HepG2 (cell line): ENCODE results near the gene HYOU1. TPM values are rescaled to one million over a fixed set of nuclear protein-coding genes. Genes with fewer than 3 reads are reported as not detected.

Experiments
- ADNP ChIP-seq: sonication (generic); formaldehyde crosslinking; IDR thresholded peaks from 2 replicates; pipeline ENCODE4 v1.4.0; 2020; ENCODE audit warnings: missing genetic modification reagents
- JUND ChIP-seq: sonication (generic); formaldehyde crosslinking; IDR thresholded peaks from 2 replicates; pipeline ENCODE4 v1.8.0; 2022; ENCODE audit warnings: mild to moderate bottlenecking, missing genetic modification reagents
- SIX1 ChIP-seq: sonication (generic); formaldehyde crosslinking; IDR thresholded peaks from 2 replicates; pipeline ENCODE4 v1.4.0; 2020; ENCODE audit warnings: missing genetic modification reagents, borderline replicate concordance
- ZNF503 ChIP-seq: sonication (generic); formaldehyde crosslinking; IDR thresholded peaks from 2 replicates; pipeline ENCODE4 v1.4.0; 2020; ENCODE audit warnings: missing genetic modification reagents
- ZNF772 ChIP-seq: sonication (generic); formaldehyde crosslinking; IDR thresholded peaks from 2 replicates; pipeline ENCODE4 v1.5.0; 2020; ENCODE audit warnings: mild to moderate bottlenecking, missing genetic modification reagents
- ZNF878 ChIP-seq: sonication (generic); formaldehyde crosslinking; IDR thresholded peaks from 2 replicates; pipeline ENCODE4 v1.8.1; 2023; ENCODE audit warnings: mild to moderate bottlenecking, missing genetic modification reagents, moderate library complexity
- polyA plus RNA-seq, 8 experiments: library from polyadenylated mRNA; depleted of rRNA in 3 of 8; stranded (reverse) in 7 of 8; unstranded in 1 of 8; fragments of >200 nt; fragmentation: Illumina TruSeq in 4 of 8; extraction: Trizol in 4 of 8; gene quantifications; 2 replicates each; pipeline versions ENCODE4 v1.2.1 to v1.2.3, GENCODE V29; 2011 to 2016; ENCODE audit warnings: low read depth in 4 of 8, missing spikeins in 1 of 8, mixed read lengths in 1 of 8; ENCODE audit not compliant: insufficient read depth in 1 of 8
- total RNA-seq, 5 experiments: library from RNA; depleted of rRNA; stranded (reverse); fragments of >200 nt; fragmentation: Illumina TruSeq; extraction: Trizol; gene quantifications; 2 replicates each; pipeline ENCODE4 v1.2.3, GENCODE V29; 2016; ENCODE audit warnings: low read depth in 1 of 5
- TF ChIP-seq, protein P1 (sequence below): sonication (generic); formaldehyde crosslinking; IDR thresholded peaks from 2 replicates; pipeline ENCODE4 v1.5.1; 2020; ENCODE audit warnings: missing genetic modification reagents, mild to moderate bottlenecking, borderline replicate concordance
- TF ChIP-seq, protein P2 (sequence below): sonication (generic); formaldehyde crosslinking; IDR thresholded peaks from 2 replicates; pipeline ENCODE4 v1.4.0; 2020; ENCODE audit warnings: mild to moderate bottlenecking, missing genetic modification reagents
- TF ChIP-seq, protein P3 (sequence below): IDR thresholded peaks from 2 replicates; pipeline ENCODE4 v1.6.1; 2012; ENCODE audit warnings: low read length, improper control_type of control experiment
- TF ChIP-seq, protein P4 (sequence below): sonication (generic); formaldehyde crosslinking; IDR thresholded peaks from one replicate; pipeline ENCODE4 v1.5.1; 2020; ENCODE audit warnings: mild to moderate bottlenecking, missing genetic modification reagents; ENCODE audit errors: not compliant biosample characterization
- TF ChIP-seq, protein P5 (sequence below): IDR thresholded peaks from 2 replicates; pipeline ENCODE4 v1.6.1; 2016; ENCODE audit warnings: low read depth, control low read depth

The HYOU1 gene
- total and polyA plus RNA-seq, 2 of the 13 experiments (the other 11 are each of a cell fraction or from before 2014, with no cell fraction given) = 127 to 155 TPM

DNA sequence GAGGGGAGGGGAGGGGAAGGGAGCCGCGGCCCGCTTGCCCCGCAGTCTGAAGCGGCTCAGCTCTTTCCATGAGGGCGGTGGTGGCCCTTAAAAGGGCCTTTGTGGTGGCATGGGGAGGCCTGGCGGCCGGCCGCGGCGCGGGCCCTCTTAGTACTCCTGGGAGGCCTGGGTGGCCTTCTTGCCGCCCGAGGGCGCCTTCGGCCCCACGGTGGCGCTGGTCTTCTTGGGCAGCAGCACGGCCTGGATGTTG lies 37.7 kb upstream of the HYOU1 start (continued):
- TF ChIP-seq ZNF772 (CRISPR knock-in tag) (no peak; the same call in 1 of the 2 replicates), JUND (CRISPR knock-in tag) (no peak), ZNF878 (CRISPR knock-in tag) (no peak), ZNF503 (no peak), SIX1 (no peak), ADNP (CRISPR knock-in tag) (no peak)
- TF ChIP-seq, protein P1, sequence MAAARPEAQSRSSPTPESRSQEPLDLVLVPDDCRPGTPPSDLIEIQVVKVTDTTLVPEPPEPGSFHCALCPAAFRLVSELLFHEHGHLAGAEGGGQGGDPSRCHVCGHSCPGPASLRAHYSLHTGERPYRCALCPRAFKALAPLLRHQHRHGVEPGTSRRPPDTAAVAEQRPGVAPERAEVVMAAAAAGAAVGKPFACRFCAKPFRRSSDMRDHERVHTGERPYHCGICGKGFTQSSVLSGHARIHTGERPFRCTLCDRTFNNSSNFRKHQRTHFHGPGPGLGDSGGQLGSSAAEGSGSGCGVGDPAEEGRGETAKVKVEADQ = no peak
- TF ChIP-seq, protein P2, sequence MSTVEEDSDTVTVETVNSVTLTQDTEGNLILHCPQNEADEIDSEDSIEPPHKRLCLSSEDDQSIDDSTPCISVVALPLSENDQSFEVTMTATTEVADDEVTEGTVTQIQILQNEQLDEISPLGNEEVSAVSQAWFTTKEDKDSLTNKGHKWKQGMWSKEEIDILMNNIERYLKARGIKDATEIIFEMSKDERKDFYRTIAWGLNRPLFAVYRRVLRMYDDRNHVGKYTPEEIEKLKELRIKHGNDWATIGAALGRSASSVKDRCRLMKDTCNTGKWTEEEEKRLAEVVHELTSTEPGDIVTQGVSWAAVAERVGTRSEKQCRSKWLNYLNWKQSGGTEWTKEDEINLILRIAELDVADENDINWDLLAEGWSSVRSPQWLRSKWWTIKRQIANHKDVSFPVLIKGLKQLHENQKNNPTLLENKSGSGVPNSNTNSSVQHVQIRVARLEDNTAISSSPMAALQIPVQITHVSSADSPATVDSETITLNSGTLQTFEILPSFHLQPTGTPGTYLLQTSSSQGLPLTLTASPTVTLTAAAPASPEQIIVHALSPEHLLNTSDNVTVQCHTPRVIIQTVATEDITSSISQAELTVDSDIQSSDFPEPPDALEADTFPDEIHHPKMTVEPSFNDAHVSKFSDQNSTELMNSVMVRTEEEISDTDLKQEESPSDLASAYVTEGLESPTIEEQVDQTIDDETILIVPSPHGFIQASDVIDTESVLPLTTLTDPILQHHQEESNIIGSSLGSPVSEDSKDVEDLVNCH = no peak
- TF ChIP-seq, protein P3, sequence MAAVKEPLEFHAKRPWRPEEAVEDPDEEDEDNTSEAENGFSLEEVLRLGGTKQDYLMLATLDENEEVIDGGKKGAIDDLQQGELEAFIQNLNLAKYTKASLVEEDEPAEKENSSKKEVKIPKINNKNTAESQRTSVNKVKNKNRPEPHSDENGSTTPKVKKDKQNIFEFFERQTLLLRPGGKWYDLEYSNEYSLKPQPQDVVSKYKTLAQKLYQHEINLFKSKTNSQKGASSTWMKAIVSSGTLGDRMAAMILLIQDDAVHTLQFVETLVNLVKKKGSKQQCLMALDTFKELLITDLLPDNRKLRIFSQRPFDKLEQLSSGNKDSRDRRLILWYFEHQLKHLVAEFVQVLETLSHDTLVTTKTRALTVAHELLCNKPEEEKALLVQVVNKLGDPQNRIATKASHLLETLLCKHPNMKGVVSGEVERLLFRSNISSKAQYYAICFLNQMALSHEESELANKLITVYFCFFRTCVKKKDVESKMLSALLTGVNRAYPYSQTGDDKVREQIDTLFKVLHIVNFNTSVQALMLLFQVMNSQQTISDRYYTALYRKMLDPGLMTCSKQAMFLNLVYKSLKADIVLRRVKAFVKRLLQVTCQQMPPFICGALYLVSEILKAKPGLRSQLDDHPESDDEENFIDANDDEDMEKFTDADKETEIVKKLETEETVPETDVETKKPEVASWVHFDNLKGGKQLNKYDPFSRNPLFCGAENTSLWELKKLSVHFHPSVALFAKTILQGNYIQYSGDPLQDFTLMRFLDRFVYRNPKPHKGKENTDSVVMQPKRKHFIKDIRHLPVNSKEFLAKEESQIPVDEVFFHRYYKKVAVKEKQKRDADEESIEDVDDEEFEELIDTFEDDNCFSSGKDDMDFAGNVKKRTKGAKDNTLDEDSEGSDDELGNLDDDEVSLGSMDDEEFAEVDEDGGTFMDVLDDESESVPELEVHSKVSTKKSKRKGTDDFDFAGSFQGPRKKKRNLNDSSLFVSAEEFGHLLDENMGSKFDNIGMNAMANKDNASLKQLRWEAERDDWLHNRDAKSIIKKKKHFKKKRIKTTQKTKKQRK = no peak
- TF ChIP-seq, protein P4, sequence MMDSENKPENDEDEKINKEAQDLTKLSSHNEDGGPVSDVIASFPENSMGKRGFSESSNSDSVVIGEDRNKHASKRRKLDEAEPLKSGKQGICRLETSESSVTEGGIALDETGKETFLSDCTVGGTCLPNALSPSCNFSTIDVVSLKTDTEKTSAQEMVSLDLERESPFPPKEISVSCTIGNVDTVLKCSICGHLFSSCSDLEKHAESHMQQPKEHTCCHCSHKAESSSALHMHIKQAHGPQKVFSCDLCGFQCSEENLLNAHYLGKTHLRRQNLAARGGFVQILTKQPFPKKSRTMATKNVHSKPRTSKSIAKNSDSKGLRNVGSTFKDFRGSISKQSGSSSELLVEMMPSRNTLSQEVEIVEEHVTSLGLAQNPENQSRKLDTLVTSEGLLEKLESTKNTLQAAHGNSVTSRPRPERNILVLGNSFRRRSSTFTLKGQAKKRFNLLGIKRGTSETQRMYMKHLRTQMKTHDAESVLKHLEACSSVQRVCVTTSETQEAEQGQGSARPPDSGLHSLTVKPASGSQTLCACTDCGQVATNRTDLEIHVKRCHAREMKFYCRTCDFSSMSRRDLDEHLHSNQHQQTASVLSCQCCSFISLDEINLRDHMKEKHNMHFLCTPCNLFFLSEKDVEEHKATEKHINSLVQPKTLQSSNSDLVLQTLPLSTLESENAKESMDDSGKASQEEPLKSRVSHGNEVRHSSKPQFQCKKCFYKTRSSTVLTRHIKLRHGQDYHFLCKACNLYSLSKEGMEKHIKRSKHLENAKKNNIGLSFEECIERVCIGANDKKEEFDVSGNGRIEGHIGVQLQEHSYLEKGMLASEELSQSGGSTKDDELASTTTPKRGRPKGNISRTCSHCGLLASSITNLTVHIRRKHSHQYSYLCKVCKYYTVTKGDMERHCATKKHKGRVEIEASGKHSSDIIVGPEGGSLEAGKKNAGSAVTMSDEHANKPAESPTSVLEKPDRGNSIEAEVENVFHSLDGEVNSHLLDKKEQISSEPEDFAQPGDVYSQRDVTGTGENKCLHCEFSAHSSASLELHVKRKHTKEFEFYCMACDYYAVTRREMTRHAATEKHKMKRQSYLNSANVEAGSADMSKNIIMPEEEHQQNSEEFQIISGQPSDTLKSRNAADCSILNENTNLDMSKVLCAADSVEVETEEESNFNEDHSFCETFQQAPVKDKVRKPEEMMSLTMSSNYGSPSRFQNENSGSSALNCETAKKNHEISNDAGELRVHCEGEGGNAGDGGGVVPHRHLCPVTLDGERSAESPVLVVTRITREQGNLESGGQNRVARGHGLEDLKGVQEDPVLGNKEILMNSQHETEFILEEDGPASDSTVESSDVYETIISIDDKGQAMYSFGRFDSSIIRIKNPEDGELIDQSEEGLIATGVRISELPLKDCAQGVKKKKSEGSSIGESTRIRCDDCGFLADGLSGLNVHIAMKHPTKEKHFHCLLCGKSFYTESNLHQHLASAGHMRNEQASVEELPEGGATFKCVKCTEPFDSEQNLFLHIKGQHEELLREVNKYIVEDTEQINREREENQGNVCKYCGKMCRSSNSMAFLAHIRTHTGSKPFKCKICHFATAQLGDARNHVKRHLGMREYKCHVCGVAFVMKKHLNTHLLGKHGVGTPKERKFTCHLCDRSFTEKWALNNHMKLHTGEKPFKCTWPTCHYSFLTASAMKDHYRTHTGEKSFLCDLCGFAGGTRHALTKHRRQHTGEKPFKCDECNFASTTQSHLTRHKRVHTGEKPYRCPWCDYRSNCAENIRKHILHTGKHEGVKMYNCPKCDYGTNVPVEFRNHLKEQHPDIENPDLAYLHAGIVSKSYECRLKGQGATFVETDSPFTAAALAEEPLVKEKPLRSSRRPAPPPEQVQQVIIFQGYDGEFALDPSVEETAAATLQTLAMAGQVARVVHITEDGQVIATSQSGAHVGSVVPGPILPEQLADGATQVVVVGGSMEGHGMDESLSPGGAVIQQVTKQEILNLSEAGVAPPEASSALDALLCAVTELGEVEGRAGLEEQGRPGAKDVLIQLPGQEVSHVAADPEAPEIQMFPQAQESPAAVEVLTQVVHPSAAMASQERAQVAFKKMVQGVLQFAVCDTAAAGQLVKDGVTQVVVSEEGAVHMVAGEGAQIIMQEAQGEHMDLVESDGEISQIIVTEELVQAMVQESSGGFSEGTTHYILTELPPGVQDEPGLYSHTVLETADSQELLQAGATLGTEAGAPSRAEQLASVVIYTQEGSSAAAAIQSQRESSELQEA (CRISPR knock-in tag) = no peak
- TF ChIP-seq, protein P5, sequence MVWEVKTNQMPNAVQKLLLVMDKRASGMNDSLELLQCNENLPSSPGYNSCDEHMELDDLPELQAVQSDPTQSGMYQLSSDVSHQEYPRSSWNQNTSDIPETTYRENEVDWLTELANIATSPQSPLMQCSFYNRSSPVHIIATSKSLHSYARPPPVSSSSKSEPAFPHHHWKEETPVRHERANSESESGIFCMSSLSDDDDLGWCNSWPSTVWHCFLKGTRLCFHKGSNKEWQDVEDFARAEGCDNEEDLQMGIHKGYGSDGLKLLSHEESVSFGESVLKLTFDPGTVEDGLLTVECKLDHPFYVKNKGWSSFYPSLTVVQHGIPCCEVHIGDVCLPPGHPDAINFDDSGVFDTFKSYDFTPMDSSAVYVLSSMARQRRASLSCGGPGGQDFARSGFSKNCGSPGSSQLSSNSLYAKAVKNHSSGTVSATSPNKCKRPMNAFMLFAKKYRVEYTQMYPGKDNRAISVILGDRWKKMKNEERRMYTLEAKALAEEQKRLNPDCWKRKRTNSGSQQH (CRISPR knock-in tag) = 0 out of 2 replicates have a peak, but pooled peaks have one; percentile 64
